T-helper 2 cell treated with Interferon-gamma antibody and Interleukin-4, amounts not matched to agents 100 ng/mL and 5 ng/mL, for 36 hours (primary cell): ENCODE measurements around the gene PCDH1. TPM values are rescaled to one million over a fixed set of nuclear protein-coding genes. Genes with fewer than 3 reads are reported as not detected.

Source experiments
- intact Hi-C: fragments of 100-400 bp; cut with micrococcal nuclease; formaldehyde crosslinking; loops from one replicate; pipeline ENCODE4 v1.15.1; 2023
- total RNA-seq: library from RNA; stranded (reverse); gene quantifications from 2 replicates; pipeline ENCODE4 v1.2.3, GENCODE V29; 2022

PCDH1 gene
- total RNA-seq, 1 donor from 2014 or later, result not detected

DNA sequence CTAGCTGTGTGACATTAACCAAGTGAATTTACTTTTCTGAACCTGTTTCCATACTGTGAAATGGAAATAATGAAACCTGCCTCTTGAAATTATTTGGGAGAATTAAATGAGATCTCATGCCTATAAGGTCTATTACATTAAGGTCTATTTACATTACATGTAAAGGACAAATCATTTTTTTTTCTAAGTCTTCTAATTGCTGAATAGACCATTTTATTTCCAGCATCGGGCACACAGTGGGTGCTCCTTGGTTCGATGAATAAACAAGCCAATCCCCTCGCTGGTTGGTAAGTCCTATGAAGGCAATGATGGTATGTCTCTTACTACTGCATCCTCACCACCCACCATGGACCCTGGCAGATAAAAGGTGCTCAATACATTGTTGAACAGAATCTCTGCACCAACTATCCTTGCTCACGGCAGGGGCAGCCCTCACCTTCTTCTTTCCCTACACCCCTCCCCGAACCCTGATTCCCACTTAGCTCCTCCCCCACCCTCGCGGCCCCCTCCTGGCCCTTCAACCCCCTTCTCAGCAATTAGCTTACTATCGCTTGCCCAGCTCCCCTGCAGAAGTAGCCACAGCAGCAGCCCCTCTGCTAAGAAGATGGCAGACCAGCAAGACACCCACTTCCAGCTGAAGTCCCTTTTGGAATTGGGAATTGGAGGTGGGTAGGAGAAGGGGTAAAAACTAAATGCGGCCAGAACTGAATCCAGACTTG, 3.0 kb downstream of the PCDH1 start:
- intact Hi-C loops, result loop anchor here (5.0 kb wide), 2 partner anchors 63 to 283 kb away; no protein-coding TSS in a partner anchor

DNA sequence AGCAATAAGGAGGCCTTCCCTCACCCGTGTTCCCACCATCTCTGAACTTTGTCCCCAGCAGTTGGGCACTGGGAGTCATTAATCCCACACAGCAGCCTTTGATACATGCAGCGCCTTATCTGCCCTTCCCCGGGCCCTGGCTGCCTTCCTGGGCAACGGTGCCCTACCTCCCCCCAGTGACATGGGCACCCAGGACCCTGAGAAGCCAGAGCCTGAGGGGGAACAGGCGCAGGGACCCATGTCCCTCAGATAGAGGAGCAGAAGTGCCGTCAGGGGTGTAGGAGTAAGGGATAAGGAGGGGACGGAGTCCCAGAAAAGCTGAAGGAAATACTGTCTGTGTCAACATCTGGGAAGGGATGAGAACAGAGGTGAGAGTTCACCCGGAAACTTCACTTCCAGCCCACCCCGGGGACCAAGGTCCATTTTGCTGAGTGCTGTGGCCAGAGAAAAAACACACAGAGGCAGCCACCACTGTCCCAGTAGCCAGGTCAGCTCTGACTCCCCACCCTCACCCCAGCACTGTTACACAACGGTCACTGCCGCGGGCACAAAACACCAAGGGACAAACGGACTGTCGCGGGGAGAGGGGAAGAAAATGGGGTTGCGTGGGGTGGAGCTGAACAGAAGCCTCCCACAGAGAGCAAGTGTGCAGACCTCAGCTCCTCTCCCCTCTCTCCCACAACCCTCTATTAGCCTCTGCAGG, 3.8 kb downstream of the PCDH1 start:
- intact Hi-C loops, result no loop called here

DNA sequence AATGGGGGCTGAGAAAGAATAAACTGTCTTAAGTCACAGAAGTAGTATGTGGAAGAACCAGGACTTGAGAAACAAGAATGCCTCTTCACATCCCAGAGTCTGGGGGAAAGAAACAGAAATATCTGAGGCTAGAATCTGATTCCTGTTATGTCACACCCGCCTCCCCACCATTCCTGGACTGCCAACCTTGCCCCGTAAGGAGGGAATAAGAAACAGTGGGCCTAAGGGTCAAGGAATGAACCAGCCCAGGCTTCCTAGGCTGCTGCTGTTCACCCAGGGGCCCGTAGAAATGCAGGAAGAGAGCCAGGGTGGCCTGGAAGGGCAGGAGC, 4.3 kb downstream of the PCDH1 start:
- intact Hi-C loops, result no loop called here

DNA sequence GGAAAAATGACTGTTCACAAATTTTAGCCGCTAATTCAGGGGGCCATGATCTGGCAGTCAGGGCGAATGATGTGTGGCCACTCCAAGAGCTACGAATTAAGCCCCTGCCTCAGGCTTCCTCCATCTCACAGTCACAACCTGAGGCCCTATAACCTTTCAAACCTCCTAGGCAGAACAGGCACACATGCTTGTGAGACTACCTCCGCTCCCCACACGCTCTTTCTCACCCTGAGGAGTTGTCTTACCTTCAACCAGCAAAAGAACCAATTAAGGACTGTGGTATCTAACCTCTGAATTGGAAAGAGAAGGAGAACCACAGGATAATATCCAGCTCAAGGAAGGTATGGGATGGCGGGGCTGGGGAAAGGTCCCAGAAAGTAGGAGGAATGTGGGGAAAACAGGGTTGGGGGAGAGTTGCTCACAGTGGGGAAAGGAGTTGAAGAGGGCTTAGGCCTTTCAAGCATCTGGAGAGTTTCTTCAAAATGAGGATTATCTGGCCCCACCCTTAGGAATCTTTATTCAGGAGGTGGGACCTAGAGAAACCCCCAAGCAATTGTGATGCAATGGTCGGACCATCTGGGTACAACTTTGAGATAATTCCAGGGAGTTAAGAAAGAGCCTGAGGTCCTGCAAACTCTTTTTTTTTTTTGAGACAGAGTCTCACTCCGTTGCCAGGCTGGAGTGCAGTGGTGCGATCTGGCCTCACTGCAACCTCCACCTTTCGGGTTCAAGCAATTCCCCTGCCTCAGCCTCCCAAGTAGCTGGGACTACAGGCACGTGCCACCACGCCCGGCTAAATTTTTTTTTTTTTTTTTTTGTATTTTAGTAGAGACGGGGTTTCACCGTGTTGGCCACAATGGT, 5.5 kb downstream of the PCDH1 start:
- intact Hi-C loops, result no loop called here

DNA sequence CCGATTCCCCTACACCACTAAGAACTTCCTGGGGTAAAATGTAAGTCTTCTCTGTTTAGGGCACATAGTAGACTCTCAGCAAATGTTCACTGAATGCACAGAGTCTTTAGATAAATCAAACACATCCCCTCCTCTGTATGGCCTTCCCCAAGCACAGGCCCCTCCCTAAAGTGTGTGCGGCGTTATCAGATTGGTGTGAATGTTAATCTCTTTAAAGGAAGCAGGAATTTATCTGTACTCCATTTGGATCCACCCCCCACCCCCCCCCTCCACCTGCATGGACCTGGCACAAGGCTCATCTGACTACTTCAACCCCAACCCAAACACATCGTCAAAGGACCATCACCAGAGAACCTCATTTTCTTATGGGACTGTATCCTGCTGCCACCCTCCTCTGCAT, 6.3 kb downstream of the PCDH1 start:
- intact Hi-C loops, result no loop called here

DNA sequence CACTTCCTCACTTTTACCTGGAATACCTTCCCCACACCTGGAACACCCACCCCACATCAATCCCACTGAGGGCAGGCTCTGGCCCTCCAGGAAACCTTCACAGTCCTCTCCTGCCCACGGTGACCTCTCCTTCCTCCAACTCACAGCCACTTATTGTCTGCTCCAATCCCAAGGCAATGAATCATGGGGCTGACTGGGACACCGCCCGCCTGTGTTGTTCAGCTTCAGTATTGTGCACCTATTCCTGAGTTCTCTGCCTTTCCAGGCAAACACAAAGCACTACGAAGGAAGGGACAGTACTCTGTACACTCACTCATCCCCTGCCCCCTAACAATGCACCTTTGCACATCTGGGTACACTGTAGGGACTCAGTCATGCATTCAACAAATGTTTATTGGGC, 7.3 kb downstream of the PCDH1 start:
- intact Hi-C loops, result no loop called here

DNA sequence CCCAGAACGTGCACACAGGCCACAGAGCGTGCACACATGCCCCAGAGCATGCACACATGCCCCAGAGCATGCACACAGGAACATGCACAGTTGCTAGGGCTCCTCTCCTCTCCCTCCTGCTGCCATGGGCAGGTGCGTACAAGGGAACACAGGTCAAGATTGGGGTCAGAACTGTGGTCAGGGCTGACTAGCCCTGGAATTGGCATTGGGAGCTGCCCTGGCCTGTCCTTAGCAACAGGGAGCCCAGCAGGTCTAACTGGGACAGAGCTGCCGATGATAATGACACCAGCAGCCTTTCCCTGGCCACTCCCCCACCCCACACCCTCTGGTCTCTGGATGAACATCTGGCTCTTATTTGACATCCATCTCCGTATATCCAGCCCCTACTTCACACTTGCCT, 8.0 kb downstream of the PCDH1 start:
- intact Hi-C loops, result no loop called here

DNA sequence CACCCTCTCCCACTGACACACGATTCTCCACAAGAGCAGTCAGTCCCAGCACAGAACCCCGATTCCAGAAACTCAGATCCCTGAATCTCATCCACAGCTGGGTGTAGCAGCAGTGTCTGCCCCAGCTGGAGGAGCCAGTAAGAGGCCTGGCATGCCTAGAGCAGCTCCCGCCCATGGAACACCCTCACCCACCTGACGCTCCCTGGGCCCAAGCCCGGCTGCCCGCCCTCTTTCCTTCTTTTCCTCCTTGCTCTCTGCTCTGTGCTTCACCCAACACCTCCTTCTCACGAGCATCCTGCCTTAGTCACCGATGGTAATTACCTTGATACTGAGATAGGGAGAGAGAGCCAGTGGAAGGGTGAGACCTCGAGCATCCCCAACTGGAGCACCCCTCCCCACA, 8.7 kb downstream of the PCDH1 start:
- intact Hi-C loops, result no loop called here

DNA sequence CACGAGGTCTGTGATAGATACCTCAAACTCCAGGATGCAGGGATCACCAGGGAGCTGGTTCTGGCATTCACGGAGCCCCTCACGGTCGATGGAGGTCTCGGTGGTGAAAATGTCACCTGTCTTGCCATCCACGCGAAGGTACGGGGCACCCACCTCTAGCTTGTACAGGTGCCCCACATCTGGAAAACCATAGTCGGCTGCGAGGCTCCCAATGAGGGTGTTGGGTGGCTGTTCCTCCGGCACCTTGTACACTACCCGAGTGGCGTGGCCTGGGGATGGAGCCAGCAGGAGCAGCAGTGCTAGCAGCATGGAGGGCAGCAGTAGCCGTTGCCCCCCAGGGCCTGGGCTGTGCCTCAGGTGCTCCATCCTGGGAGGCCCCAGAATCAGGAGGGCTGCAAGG, 9.2 kb downstream of the PCDH1 start:
- intact Hi-C loops, result no loop called here

DNA sequence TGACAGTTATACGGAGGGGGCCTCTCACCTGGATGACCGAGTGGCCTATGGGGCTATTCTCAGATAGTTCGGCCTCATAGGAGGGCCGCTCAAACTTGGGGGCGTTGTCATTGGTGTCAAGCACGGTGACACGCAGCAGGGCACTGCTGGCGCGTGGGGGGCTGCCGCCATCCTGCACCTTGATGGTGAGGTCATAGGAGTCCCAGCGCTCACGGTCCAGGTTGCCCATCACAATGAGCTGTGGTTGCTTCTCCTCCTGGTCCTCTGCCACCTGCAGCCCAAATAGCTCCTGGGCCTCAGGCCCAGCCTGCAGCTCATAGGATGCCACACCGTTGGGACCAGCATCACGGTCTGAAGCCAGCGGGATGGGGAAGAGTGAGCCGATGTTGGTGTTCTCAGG, 9.7 kb downstream of the PCDH1 start:
- intact Hi-C loops, result no loop called here

DNA sequence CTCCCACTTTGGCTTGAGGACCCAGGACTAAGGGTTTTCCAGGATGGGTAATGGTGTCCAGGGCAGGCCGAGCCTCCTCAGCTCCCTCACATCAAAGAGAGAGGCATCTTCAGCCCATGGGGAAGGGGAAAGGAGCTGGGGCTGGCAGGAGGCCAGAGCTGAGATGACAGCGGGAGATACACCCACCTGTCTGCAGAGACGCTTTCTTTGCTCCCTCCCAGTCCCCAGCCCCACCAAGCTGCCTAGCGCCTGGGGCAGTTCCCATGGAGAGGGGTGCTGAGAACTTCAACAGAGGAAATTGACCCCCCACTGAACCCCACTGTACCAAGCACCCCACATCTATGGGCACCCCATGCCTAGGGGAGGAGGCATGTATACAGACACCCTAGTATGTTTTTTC, 10.6 kb downstream of the PCDH1 start:
- intact Hi-C loops, result no loop called here

DNA sequence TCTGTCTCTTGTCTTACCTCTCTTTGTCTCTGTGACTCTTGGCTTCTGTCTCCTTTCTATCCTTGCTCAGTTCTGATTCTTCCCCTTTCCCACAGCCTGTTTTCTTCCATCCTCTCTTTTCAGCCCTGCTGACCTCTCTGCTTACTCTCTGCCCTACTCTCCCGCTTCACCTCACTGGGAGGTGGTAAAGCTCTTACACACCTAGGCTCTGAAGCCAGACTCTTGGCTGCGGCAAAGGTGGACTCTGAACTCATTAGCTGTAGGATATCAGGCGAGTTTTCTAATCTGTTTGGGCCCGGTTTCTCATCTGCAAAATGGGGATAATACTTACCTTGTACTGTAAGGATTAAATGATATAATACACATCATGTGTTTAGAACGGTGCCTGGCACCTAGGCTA, 11.1 kb downstream of the PCDH1 start:
- intact Hi-C loops, result no loop called here

DNA sequence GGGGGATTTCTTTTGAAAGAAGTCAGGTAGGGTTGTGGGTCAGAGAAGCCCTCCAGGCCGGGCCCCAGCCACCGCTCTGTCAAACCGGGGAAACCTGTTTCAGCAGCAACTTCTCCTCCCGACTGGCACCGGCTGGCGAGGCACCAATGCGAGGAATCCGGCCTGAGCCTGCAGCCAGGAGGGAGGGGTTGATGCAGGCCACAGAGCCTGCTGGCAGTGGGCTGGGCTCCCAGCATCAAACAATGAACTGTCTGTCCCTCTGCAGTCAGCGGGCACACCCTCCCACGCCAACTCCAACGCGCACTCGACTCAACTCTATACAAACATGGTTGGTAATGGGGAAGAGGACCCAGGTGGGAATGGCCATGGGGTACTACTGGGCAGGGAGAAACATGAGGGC, 12.1 kb downstream of the PCDH1 start:
- intact Hi-C loops, result no loop called here

DNA sequence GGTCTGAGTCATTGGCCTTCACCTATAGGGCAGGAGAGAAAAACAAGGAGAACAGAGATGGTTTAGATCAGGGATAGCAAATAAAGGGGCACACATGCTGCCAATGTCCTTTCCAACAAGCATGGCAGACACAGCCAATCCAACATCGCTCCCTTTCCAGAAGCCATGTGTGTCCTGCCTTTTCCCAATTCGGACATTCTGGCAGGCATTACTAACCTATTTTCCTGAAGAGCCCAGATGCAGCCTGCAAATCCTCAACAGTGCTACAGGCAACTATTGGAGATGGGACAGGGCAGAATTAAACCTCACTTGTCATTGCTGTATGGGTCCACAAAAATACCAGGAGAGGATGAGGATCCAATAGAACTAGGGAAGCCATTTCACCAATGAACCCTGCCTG, 12.8 kb downstream of the PCDH1 start:
- intact Hi-C loops, result no loop called here

DNA sequence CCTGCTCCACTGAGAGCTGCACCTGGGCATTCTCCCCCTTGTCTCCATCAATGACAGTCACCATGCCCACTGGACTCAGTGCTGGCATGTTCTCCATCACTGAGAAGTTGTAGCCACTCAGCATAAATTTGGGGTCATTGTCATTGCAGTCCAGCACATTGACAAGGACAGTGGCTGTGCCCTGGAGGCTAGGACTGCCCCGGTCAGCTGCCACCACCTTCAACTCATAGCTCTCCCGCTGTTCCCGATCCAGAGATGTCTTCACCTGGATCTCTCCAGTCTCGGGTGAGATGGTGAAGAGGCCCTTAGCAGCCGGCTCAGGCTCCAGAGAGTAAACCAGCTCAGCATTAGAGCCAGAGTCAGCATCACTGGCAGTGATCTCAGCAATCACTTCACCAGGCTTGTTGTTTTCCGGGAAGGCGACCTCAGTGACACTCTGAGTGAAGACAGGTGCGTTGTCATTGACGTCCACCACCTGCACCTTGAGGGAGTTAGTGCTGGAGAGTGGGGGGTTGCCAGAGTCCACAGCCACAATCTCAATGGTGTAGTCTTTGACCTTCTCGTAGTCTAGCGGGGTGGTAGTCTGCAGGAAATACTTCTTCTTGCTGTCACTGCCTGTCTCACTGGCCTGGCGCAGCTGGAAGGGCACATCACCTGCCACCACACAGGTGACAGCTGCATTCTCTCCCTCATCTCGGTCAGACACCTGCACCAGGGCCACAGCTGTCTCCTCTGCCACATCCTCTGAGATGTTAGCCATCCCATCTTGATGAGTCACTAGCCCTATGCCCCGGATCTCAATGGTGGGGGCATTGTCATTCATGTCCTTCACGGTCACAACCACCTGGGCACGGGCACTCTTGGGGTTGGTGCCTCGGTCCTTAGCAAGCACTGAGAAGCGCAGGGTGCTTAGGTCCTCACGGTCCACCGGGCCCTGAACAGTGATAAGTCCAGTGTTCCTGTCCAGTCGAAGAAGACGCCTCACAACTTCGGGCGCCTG, 13.5 kb downstream of the PCDH1 start:
- intact Hi-C loops, result no loop called here

DNA sequence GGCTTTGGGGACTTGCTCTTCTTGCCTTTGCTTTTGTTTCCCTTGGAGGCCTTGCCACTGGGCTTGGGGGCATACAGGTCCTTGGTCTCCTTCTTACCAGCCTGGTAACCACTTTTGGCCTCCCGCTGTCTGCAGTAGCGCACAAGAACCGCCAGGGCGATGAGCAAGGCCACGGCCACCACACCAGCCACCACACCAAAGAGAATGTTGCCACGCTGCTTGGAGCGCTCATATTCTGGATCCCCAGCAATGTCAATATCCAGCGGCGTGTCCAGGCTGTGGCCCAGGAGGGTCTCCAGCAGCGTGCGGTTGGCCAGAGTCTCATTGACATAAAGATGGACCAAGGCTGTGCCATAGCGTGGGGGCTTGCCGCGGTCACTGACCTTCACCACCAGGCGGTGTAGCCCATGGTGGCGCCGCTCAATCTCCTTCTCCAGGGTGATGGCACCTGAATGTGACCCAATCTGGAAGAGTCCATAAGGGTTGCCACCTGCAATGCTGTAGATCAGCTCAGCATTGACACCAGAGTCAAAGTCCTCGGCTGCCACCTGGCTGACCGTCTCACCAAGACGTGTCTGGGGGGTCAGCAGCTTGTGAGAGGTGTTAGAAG, 14.5 kb downstream of the PCDH1 start:
- intact Hi-C loops, result no loop called here

DNA sequence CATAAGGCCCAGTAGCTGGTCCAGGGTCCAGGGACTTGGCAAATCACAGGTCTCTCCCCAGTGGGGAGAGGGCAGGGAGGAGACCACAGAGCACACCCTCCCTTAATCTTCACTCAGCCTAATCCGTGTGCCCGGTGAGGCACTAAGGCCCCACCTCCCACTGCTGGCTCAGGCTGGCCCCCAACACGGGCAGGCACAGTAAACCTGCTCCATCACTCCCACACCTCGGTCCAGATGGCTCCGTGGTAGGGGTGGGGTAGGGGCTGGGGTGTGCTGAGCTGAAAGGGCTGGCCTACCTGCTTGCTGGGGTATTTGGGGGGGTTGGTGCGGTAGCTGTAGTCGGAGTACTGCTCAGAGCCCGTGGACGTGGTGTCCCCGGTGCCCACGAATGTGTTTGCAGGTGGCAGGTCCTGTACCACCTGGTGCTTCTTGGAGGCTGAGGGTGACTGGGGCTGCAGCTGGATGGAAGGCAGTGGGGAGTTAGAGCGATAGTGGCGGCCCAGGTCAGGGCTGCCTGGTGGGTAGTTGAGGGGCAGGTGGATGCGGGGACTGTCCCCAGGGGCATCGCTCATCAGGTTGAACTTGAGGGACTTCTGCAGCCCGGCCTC, 15.2 kb downstream of the PCDH1 start:
- intact Hi-C loops, result no loop called here

DNA sequence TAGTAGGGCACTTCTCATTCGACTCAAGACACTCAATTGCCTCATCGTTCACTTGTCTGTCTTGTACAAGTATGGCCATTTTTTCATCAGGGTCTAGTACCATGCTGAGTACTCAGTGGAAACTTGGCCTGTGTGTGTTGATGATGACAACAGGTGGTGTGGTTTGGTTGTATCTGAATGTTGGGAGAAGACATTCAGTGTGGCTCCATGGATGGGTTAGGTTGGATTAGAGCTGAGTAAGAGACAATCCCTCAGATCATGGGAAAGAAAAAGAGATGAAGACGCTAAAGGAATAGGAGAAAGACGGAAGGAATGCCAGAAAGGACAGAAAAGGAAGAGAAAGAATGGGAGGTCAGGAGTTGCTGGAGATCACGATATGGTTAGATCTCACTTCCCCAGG, 17.0 kb downstream of the PCDH1 start:
- intact Hi-C loops, result no loop called here

DNA sequence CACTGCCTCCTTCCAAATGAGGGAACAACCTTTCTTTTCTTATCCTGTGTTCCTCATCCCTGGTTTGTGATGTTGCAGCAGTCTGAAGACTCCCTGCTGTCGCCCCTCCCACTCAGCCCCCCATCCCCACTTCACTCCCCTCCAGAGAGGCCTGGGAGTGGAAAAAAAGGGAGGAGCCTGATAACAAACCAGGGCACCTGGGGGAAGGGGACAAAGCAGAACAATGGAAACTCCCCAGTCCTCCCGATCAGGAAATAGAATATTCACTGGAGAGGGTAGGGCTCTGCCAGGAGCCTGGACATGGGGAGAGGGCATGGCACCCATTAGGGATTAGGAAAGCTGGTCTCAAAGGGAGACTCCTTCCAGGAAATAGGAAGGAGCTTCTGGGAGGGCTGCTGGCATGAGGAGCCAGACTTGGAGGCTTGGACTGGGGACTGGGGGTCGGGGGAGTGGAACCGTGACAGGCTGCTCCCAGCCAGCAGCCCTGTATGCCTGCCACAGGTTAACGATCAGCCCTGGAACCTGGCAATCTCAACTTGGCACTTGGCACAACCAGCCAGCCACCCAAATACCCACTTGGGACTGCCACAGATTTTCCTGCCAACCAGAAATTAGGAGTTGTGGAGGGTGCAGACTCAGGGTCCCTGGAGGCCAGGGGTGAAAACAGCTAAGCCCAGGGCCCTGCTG, 20.0 kb downstream of the PCDH1 start:
- intact Hi-C loops, result no loop called here

DNA sequence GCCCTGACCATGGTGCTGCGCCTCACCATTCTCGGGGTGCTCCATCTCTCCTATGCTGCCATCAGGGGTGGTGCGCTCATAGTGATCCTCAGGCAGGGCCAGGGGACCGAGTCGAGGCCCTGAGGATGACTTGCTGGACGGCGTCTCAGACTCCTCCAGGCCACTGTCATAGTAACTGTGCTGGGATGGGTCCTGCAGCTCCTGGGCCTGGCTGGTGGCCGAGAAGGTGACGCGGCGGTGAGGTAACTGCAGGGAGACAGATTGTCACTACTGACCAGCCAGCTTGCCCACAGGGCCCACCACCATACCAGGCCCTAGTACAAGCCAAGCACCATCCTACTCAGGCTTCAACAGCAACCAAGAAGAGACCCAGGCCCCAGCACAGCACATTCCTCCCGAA, 21.0 kb downstream of the PCDH1 start:
- intact Hi-C loops, result no loop called here
